HCT116 (cell line): Measurements from ENCODE around the gene ECE2. TPM values are rescaled to one million over a fixed set of nuclear protein-coding genes. Genes with fewer than 3 reads are reported as not detected.

Source experiments
- ATAC-seq: fragments of 200-7000 bp; cut with Tn5 transposase; 2 replicates; pipeline ENCODE4 v1.9.1; 2020; ENCODE audit warnings: mild to moderate bottlenecking, moderate library complexity
- BruUV-seq: library from RNA; stranded (reverse); fragments of 400-500 nt; replicated peaks from 2 replicates; lab custom pipeline; 2021; lab: Mats Ljungman, UMichigan
- CTCF ChIA-PET: fragments of 300-600 bp; sonication (Branson Sonifier 250); formaldehyde crosslinking; loops from one replicate; lab custom pipeline; 2021; ENCODE audit warnings: antibody characterized with exemption; lab: Charles Lee
- POLR2A ChIA-PET: fragments of 300-600, 350-600 bp; sonication (Branson Sonifier 250); formaldehyde crosslinking; loops from one replicate; lab custom pipeline; 2021; ENCODE audit warnings: antibody characterized with exemption; lab: Charles Lee
- RAD21 ChIA-PET, 2 experiments: fragments of 300-600 bp; sonication (Branson Sonifier 250); formaldehyde crosslinking; loops; one replicate each; lab custom pipeline; 2023; ENCODE audit warnings: low total read pairs in 2 of 2; ENCODE audit not compliant: uncharacterized antibody in 2 of 2, unreplicated experiment in 2 of 2, low non-redundant PET in 1 of 2; lab: Charles Lee
- DNase-seq: peaks from one replicate; pipeline ENCODE4 v3.0.0-alpha.2; 2010; ENCODE audit warnings: low read depth, low spot score
- H2AFZ ChIP-seq: fragments of 200-600 bp; shearing (Covaris generic), sonication (generic); 2 replicates; pipeline ENCODE4 v1.6.1; 2017; ENCODE audit warnings: low read depth, mixed run types, mixed read lengths, antibody characterized with exemption, low read length; ENCODE audit not compliant: poor library complexity, severe bottlenecking
- H3K27ac ChIP-seq: 2 replicates; pipeline ENCODE4 v1.5.1; 2012; ENCODE audit warnings: low read depth, low read length
- H3K27me3 ChIP-seq: fragments of 200-600 bp; sonication (generic); 2 replicates; pipeline ENCODE4 v1.6.1; 2016; ENCODE audit warnings: mixed run types, low read length, mixed read lengths; ENCODE audit not compliant: insufficient read depth
- H3K36me3 ChIP-seq, 2 experiments: fragments of 200-500 bp in 1 of 2; fragments of 200-600 bp in 1 of 2; sonication (Bioruptor generic) in 1 of 2; sonication (generic) in 1 of 2; 2 replicates each; pipeline versions ENCODE4 v1.5.1 to v1.6.1; 2014 to 2016; ENCODE audit warnings: low read length in 2 of 2, inconsistent platforms in 1 of 2, mixed read lengths in 1 of 2, mixed run types in 1 of 2; ENCODE audit not compliant: insufficient read depth in 2 of 2, control insufficient read depth in 1 of 2
- H3K4me1 ChIP-seq, 2 experiments: fragments of 200-600 bp in 1 of 2; sonication (generic) in 1 of 2; 2 replicates each; pipeline versions ENCODE4 v1.5.1 to v1.6.1; 2012 to 2017; ENCODE audit warnings: low read length in 2 of 2, inconsistent platforms in 1 of 2, mild to moderate bottlenecking in 1 of 2, mixed read lengths in 1 of 2, mixed run types in 1 of 2, moderate library complexity in 1 of 2; ENCODE audit not compliant: insufficient read depth in 2 of 2, control insufficient read depth in 1 of 2
- H3K4me2 ChIP-seq: fragments of 200-600 bp; sonication (generic); 2 replicates; pipeline ENCODE4 v1.6.1; 2017; ENCODE audit warnings: mixed run types, low read length, mixed read lengths
- H3K4me3 ChIP-seq, 2 experiments: fragments of 200-600 bp in 1 of 2; sonication (generic) in 1 of 2; replicated peaks in 1 of 2; 2 replicates each; pipeline ENCODE4 v1.5.1; 2011 to 2016; ENCODE audit warnings: low read length in 2 of 2, control low read depth in 1 of 2, low read depth in 1 of 2, mild to moderate bottlenecking in 1 of 2, mixed read lengths in 1 of 2, mixed run types in 1 of 2
- H3K79me2 ChIP-seq: fragments of 200-600 bp; sonication (generic); 2 replicates; pipeline ENCODE4 v1.6.1; 2017; ENCODE audit warnings: mild to moderate bottlenecking, mixed run types, low read length, moderate library complexity, mixed read lengths; ENCODE audit not compliant: insufficient read depth
- H3K9ac ChIP-seq: fragments of 200-600 bp; sonication (generic); 2 replicates; pipeline ENCODE4 v1.6.1; 2016; ENCODE audit warnings: low read length, mixed read lengths
- H3K9me2 ChIP-seq: fragments of 200-600 bp; sonication (generic), shearing (Covaris generic); 2 replicates; pipeline ENCODE4 v1.6.1; 2017; ENCODE audit warnings: mixed run types, mild to moderate bottlenecking, moderate library complexity; ENCODE audit not compliant: insufficient read depth
- H3K9me3 ChIP-seq, 2 experiments: fragments of 200-500 bp in 1 of 2; fragments of 200-600 bp in 1 of 2; sonication (Bioruptor generic) in 1 of 2; sonication (generic) in 1 of 2; 2 replicates each; pipeline ENCODE4 v1.6.1; 2014 to 2017; ENCODE audit warnings: low read length in 2 of 2, mixed read lengths in 2 of 2, inconsistent platforms in 1 of 2, low read depth in 1 of 2, mild to moderate bottlenecking in 1 of 2, mixed run types in 1 of 2, moderate library complexity in 1 of 2; ENCODE audit not compliant: control insufficient read depth in 1 of 2, insufficient read depth in 1 of 2
- H4K20me1 ChIP-seq: fragments of 200-600 bp; sonication (generic), shearing (Covaris generic); 2 replicates; pipeline ENCODE4 v1.6.1; 2017; ENCODE audit warnings: mixed run types, mild to moderate bottlenecking, moderate library complexity; ENCODE audit not compliant: insufficient read depth
- CEBPB ChIP-seq: IDR thresholded peaks from 2 replicates; pipeline ENCODE4 v1.6.1; 2012; ENCODE audit warnings: low read depth
- EZH2 ChIP-seq: fragments of 200-600 bp; sonication (generic); IDR thresholded peaks from 2 replicates; pipeline ENCODE4 v1.6.1; 2017; ENCODE audit warnings: antibody characterized with exemption, mixed run types
- JUND ChIP-seq: IDR thresholded peaks from 2 replicates; pipeline ENCODE4 v1.6.1; 2012
- POLR2AphosphoS5 ChIP-seq: IDR thresholded peaks from 2 replicates; pipeline ENCODE4 v1.6.1; 2011; ENCODE audit warnings: mild to moderate bottlenecking, low read depth, low read length, moderate library complexity
- REST ChIP-seq: IDR thresholded peaks from 2 replicates; pipeline ENCODE4 v1.6.1; 2012; ENCODE audit warnings: low read depth
- SIN3A ChIP-seq: IDR thresholded peaks from 2 replicates; pipeline ENCODE4 v1.6.1; 2012; ENCODE audit warnings: low read depth
- SRF ChIP-seq: IDR thresholded peaks from 2 replicates; pipeline ENCODE4 v1.6.1; 2012; ENCODE audit warnings: low read depth
- intact Hi-C: fragments of 100-400 bp; cut with micrococcal nuclease; formaldehyde crosslinking; loops from 2 replicates; pipeline ENCODE4 v1.10.0; 2022
- total RNA-seq: library from RNA; stranded (reverse); gene quantifications from one replicate; pipeline ENCODE4 v1.2.1, GENCODE V29; 2021; ENCODE audit not compliant: unreplicated experiment

ECE2 gene
- total RNA-seq, 1 experiment from 2014 or later = not detected

GRCh38 chr3:184240384-184241140 lies 35.3 kb upstream of the ECE2 start:
- no peaks in the 10 kb centered on the region for H3K27me3 ChIP-seq
- no peak overlapping the region for H3K4me2 ChIP-seq
- RAD21 ChIA-PET = interaction anchor here in 1 of 2 experiments (1.2 kb wide), 1 partner anchor 13 kb away, joined by 3 read pairs; no protein-coding TSS in a partner anchor
- ATAC-seq (0 out of 2 replicates have a peak, but pooled peaks have one; percentile 12), DNase-seq (no peak)
- no peaks in the 10 kb centered on the region for H4K20me1 ChIP-seq
- no peak overlapping the region for H3K4me3 ChIP-seq
- intact Hi-C loops = no loop called here
- H3K36me3 ChIP-seq = peaks cover 28 to 32% of the 10 kb centered on the region in 2 experiments; a peak in 3 of 4 replicates
- CTCF ChIA-PET = interaction anchor here (0.9 to 1.8 kb wide), 2 partner anchors 9 to 13 kb away, joined by 3 to 4 read pairs; no protein-coding TSS in a partner anchor
- TF ChIP-seq REST (no peak), POLR2AphosphoS5 (peak; percentile 29; the same call in 1 of the 2 replicates)
- no peak overlapping the region for H3K9ac ChIP-seq
- no TSS peak for BruUV-seq
- H3K9me3 ChIP-seq = no peaks in the 10 kb centered on the region
- no peak overlapping the region for H2AFZ ChIP-seq
- no peaks in the 10 kb centered on the region for H3K4me1 ChIP-seq
- peaks cover 5% of the 10 kb centered on the region; the same call in 1 of the 2 replicates for H3K79me2 ChIP-seq
- no peak overlapping the region for H3K27ac ChIP-seq
- POLR2A ChIA-PET = no interaction called here
- no peaks in the 10 kb centered on the region for H3K9me2 ChIP-seq

- Histone ChIP-seq H3K27me3 (no peaks in the 10 kb centered on the region), H3K4me2 (no peak overlapping the region), H2AFZ (no peak overlapping the region), H3K4me1 (no peaks in the 10 kb centered on the region), H3K27ac (no peak overlapping the region), H3K4me3 (no peak overlapping the region), H3K9ac (no peak overlapping the region), H3K9me2 (no peaks in the 10 kb centered on the region), H3K9me3 (no peaks in the 10 kb centered on the region), H4K20me1 (no peaks in the 10 kb centered on the region), H3K79me2 (peaks cover 10% of the 10 kb centered on the region), H3K36me3 (peaks cover 28 to 37% of the 10 kb centered on the region in 2 experiments; a peak in 3 of 4 replicates)
- ChIA-PET POLR2A (no interaction called here), CTCF (interaction anchor here (1.8 kb wide), 1 partner anchor 9 kb away, joined by 4 read pairs; no protein-coding TSS in a partner anchor), RAD21 (interaction anchor here in 1 of 2 experiments (0.8 to 1.2 kb wide), 2 partner anchors 14 to 96 kb away, joined by 3 read pairs; no protein-coding TSS in a partner anchor)
- DNase-seq (no peak), ATAC-seq (peak; percentile 16)
- no TSS peak for BruUV-seq
- intact Hi-C loops = no loop called here
- TF ChIP-seq EZH2 (no peak), SIN3A (no peak), CEBPB (no peak), SRF (no peak), JUND (no peak)
These were observed 34.7 kb upstream of the ECE2 start for GRCh38 chr3:184241141-184241446.
